CD4-positive, alpha-beta T cell treated with Interferon alpha-2 for 1 hour (primary cell): ENCODE measurements around the gene DEFB128.

Source experiments
- DNase-seq, 2 donors: peaks; one replicate each; pipeline ENCODE4 v3.0.0-alpha.2; 2020 to 2022

DEFB128 gene

DNA sequence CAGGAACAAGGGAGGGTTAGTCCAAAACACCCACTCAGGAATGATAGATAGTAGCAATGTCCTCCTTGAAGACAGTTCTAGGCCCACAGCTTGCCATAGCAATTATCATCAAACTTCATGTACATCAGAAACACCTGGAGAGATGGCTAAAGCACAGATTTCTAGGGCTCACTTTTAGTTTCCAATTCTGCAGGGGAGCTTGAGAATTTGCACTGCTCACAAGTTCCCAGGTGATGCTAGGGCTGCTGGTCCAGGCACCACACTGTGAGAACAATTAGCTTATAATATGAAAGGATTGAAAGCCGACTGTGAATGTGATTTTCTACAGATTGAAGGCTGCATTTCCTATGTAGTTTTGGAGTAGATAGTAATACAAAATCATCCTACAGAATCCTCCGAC is 43.6 kb downstream of the DEFB128 start:
- DNase-seq: no peak

- no peak for DNase-seq
Measured at GRCh38 chr20:142290-142689, 47.2 kb downstream of the DEFB128 start, which contains the start of gene DEFB126. Gene DEFB126 (plus strand): TSS chr20:142590. CDS start chr20:142629, 39 bp downstream.
